ENCODE results near the gene ENTPD6. TPM values are rescaled to one million over a fixed set of nuclear protein-coding genes. Genes with fewer than 3 reads are reported as not detected.

The ENTPD6 gene
- total RNA-seq, 1 experiment from 2014 or later = 68.3 TPM

DNA sequence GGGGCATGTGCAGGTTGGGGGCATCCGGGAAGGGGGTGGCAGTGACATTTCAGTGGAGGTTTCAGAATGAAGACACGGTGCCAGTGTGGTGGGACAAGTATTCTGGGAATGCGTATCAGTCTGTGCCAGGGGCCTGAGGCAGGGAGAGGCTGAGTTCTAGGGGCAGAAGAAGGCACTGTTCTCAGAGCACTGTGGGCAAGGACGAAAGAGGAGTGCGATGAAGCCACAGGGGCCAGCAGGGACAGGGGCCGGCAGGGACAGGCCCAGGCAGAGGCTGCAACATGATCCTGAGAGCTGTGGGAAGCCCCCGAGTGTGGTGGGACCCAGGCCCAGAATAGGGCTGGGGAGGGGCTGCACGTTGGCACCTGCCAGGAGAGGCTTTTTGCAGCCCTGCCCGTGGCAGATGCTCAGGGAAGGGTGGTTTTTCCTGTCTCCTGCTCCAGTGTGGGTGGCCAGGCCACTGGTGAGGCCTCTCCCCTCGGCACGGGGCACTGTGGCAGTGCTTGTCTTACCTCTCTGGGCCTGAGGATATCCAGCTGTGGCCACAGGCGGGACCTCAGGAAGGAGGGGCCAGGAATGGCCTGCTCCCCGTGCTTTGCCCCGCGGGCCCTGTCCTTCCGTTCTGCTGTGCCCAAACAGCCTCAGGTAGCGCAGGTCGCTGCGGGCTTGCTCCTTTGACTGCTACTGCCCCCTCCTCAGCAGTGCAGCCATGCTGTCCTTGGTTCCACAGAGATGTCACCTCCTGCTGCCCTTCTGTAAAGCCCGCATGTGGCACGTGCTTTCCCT lies 10.0 kb downstream of the ENTPD6 start:
- DNase-seq (ENCODE audit: low spot score) = no peak
- in situ Hi-C loops (cut with HindIII; ENCODE audit: low sequenced_read_pairs) = loop anchor here (10.0 kb wide), 1 partner anchor 49 kb away; no protein-coding TSS in a partner anchor

DNA sequence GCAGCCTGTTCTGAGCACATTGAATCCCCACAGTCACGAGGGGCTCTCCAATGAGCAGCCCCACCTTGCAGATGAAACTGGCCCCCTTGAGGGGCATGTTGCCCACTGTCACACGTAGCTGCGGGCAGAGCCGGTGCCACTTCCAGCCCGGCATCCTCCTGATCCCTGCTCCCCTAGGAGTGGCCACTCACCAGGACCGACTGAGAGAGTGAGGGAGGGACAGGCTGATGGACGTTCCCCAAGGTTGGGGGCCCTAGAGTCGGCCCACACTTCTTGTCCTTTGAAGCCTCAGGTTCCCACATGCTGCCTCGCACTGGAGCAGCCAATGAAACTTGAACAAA lies 10.5 kb downstream of the ENTPD6 start:
- in situ Hi-C loops (cut with HindIII; ENCODE audit: low sequenced_read_pairs) = loop anchor here (10.0 kb wide), 1 partner anchor 49 kb away; no protein-coding TSS in a partner anchor
- DNase-seq (ENCODE audit: low spot score) = no peak

DNA sequence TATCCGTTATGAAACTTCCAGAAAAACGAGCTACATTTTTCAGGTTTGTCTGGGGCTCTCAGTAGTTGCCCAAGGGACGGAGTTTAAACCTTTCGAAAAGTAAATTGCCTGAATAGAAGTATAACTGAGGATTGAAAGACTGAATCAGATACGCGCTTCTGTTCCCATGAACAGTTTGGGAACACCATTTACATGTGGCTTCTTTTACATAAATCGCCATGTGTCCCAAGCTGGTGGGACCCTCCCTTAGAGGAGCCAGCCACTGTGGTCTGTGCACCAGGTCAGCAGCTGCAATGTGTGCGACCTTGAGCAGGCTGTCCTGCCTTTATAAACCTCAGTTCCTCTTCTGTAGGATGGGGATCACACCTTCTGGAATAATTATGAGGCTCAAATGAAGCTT lies 11.0 kb downstream of the ENTPD6 start:
- DNase-seq (ENCODE audit: low spot score) = no peak
- in situ Hi-C loops (cut with HindIII; ENCODE audit: low sequenced_read_pairs) = loop anchor here (10.0 kb wide), 1 partner anchor 48 kb away; no protein-coding TSS in a partner anchor

DNA sequence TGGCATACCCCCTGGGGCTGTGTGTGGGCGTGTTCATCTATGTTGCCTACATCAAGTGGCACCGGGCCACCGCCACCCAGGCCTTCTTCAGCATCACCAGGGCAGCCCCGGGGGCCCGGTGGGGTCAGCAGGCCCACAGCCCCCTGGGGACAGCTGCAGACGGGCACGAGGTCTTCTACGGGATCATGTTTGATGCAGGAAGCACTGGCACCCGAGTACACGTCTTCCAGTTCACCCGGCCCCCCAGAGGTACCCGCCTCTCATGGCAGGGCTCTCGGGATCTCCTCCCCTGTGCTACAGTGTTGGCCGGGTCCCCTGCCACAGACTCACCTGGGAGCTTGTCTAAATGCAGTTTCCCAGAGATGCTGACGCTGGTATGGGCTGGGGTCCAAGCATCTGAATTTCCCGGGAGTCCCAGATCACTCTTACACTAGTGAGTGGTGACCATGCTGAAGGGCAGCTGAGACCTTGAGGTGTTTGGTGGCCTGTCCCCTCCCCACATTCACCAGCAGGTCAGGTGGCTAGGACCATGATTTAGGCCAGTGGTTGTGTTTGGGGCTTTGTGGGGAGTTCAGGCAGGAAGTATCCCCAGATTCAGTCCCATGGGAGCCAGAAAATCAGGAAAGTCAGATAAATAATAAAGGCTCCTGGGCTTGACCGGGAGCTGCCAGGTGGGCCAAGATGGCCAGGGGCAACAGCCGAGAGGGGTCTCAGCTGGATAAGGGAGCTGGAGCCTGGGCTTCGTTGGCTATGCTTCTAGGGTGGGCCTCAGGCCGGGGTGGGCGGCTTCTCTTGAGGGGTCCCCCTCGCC lies 11.8 kb downstream of the ENTPD6 start:
- no peak for DNase-seq (ENCODE audit: low spot score)
- in situ Hi-C loops (cut with HindIII; ENCODE audit: low sequenced_read_pairs) = loop anchor here (10.0 kb wide), 1 partner anchor 47 kb away; no protein-coding TSS in a partner anchor

DNA sequence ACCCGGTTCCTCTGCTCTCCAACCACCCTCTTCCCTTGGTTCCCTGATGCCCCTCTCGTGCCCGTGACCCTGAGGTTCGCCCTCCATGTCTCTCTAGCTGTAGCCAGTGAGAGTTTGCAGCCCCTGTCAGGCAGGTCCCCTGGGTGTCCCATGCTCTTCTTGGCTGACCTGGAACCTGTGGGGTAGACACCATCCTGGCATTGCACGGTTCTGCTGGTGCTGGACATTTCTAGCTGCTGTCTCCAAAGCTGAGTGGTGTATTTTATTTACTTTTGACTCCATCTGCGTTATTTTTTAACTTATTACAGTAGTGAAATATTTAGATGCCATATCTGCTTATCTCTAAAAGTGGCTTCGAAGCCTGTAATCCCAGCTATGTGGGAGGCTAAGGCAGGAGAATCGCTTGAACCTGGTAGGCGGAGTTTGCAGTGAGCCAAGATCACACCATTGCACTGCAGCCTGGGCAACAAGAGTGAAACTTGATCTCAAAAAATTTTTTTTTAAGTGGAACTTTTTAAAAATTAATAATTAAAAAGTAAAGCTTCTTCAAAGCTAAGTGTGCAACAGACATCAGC lies 12.5 kb downstream of the ENTPD6 start:
- DNase-seq (ENCODE audit: low spot score) = no peak
- in situ Hi-C loops (cut with HindIII; ENCODE audit: low sequenced_read_pairs) = loop anchor here (10.0 kb wide), 1 partner anchor 47 kb away; no protein-coding TSS in a partner anchor

DNA sequence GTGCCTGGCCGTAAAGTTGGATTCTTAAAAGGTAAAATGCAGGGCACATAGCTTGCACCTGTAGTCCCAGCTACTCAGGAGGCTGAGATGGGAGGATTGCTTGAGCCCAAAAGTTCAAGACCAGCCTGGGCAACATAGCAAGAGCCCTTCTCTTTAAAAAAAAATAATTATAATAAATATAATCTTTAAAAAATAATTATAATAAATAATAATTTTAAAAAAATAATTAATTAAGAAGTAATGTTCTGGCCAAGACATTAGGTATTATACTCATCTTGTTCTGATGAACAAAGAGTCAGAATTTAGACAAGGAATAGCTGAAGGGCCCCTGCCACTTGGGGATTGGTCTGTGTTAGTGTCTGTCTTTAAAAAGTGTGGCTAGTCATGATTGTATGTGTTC lies 13.9 kb downstream of the ENTPD6 start:
- no peak for DNase-seq (ENCODE audit: low spot score)
- in situ Hi-C loops (cut with HindIII; ENCODE audit: low sequenced_read_pairs) = loop anchor here (10.0 kb wide), 1 partner anchor 45 kb away; no protein-coding TSS in a partner anchor

DNA sequence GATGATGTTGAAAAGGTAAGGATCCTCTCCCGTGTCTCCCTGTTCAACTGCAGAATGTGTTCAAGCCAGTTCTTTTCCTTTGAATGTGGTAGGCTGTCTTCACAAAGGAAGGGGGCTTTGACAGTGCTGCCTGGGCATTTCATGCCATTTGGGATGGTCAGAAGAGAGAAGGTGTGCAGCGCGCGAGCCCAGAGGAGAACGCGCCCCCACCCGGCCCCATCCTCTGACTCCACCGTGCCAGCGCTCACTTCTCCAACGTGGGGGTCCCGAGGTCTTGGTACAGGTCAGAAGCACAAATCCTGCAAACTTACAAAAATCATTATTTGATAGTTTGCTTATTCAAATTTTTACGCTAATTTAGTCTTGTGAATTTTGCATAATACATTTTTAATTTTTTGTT lies 14.4 kb downstream of the ENTPD6 start:
- in situ Hi-C loops (cut with HindIII; ENCODE audit: low sequenced_read_pairs) = loop anchor here (10.0 kb wide), 1 partner anchor 45 kb away; no protein-coding TSS in a partner anchor
- DNase-seq (ENCODE audit: low spot score) = no peak

DNA sequence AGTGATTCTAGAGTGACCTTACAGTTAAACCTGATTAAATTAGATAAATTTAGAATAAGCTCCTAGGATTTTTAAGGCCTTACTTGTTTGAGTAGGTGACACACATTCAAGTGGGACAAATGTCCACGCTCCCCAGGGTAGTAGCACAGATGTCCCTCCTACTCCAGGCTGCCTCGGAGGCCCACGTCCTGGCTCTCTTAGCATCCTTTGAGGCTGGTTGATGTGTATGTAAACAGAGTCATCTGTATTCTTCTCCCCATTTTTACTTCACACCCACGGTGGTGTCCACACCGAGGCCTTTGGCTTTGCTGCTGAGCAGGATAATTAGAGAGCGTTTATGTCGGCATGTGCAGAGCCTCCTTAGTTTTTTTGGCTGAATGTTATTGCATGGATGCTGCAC lies 15.8 kb downstream of the ENTPD6 start:
- no peak for DNase-seq (ENCODE audit: low spot score)
- in situ Hi-C loops (cut with HindIII; ENCODE audit: low sequenced_read_pairs) = no loop called here

DNA sequence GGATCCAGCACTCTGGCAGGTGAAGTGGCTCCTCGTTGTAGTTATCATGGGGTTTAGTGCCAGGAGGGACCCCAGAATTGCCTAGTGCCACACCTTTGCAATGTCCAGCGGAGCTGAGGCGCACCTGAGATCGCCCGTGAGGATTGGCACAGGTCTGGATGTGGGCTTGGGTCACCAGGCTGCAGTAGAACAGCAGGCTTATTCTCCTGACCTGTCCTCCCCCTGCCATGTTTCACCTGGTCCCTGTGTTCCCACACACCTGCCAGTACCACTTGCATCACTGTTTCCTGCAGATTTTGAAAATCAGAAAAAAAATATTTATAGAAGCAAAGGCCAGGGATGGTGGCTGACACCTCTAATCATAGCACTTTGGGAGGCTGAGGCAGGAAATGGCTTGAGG lies 16.7 kb downstream of the ENTPD6 start:
- in situ Hi-C loops (cut with HindIII; ENCODE audit: low sequenced_read_pairs) = no loop called here
- DNase-seq (ENCODE audit: low spot score) = no peak

DNA sequence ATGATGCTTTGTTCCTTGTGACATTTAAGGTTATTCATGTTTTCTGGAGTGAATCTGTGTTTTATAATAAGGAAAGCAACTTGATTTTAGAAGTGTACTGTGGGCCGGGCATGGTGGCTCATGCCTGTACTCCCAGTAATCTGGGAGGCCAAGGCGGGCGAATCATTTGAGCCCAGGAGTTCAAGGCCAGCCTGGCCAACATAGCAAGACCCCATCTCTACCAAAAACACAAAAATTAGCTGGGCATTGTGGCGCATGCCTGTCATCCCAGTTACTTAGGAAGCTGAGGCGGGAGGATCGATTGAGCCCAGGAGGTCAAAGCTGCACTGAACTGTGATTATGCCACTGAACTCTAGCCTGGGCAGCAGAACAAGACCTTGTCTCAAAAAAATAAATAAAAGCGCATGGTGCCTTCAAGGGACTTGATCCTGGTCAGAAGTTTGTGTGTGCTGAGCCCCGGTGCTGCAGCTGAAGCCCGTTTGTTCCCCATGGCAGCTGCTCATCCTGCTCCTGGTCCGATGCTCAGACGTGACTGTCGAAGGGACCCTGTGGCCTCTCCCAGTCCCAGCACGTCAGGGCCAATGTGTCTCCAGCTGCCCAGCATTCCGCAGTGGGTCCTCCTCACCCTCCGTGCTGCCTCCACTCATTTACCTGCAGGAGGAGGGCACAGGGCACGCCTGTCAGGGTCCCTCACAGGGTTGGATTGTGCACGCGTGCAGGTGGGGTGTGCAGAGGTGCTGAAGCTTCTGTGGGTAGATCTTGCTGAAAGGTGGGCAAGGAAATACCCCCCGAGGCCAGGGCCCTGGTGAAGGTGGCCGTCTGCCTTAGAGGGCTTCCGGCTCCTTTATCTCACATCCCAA lies 18.3 kb downstream of the ENTPD6 start:
- no peak for DNase-seq (ENCODE audit: low spot score)
- in situ Hi-C loops (cut with HindIII; ENCODE audit: low sequenced_read_pairs) = no loop called here

DNA sequence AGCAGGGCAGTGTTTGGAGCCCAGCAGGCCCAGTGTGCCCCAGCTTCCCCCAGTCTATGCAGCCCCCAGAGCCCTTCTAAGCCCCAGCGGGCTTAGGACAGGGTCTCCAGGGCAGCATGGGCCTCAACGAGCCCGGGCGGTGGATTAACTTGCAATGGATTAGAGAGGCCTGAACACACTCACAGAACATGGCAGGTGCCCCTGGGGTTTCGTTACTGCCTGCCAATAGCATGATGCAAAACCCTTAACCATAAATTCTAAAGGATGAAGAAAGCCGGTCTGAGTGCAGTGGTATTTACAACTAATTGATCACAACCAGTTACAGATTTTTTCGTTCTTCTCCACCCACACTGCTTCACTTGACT lies 18.9 kb downstream of the ENTPD6 start:
- in situ Hi-C loops (cut with HindIII; ENCODE audit: low sequenced_read_pairs) = no loop called here
- DNase-seq (ENCODE audit: low spot score) = no peak

DNA sequence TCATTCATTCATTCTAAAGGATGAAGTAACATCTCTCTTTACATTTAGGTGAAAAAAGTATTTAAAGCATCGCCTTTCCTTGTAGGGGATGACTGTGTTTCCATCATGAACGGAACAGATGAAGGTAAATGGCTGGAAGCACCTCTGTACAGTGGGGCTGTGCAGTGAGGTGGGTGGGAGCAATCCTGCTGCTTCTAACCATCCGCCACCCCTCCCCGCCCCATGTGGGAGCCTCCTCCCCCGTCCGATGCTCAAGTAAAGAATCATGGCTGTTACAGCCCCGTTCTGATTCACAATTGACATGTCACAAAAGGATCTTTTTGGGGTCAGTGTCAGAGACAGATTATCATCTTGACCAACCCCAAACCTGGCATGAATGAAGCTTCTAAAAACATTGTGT lies 19.3 kb downstream of the ENTPD6 start:
- in situ Hi-C loops (cut with HindIII; ENCODE audit: low sequenced_read_pairs) = no loop called here
- DNase-seq (ENCODE audit: low spot score) = no peak

DNA sequence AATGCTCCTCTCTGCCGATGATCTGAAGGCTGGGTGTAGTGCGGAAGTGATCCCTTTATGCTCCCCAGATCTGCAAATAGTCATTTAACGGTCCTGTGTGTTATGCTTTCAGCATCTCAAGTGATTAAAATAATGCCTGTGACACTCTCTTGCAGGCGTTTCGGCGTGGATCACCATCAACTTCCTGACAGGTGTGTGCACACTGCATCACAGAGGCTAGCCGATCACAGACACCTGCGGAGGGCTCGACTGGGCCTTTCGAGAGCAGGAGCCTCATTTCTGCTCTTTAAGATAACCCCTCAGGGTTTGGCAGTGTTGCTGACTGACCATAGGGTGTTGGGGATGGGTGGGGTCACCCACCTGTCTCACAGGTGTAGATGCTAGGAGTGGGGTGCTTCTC lies 20.0 kb downstream of the ENTPD6 start:
- no peak for DNase-seq (ENCODE audit: low spot score)

DNA sequence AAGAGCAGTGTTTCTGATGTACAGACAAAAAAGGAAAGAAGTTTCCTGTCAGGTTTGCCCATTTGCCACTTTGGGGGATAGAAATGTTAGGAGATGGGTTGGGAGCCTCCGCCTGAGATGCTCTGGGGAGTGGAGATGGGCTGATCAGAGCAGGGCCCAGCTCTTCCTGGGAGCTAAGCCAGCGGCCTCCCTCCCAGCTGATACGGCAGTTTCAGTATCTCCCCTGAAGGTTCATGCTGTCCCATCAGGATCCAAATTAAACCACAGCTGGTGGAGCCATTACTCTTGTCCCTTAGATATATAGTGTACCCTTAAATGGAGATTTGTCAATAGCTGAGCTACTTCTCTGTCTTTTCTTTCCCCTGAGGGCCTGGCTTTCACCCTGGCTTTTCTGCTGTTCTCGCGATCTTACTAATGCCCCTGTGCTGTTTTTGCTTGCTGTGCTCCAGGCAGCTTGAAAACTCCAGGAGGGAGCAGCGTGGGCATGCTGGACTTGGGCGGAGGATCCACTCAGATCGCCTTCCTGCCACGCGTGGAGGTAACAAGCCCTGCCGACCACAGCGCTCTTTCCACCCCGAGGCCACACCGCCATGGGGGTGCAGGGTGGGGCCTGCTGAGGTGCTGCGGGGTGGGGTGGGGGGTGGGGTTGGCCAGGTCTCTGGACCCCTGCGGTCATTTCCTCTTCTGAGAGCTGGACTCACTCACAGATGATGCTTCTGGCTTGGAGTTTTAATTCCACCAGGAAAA lies 20.9 kb downstream of the ENTPD6 start:
- no peak for DNase-seq (ENCODE audit: low spot score)
- in situ Hi-C loops (cut with HindIII; ENCODE audit: low sequenced_read_pairs) = no loop called here

More for the DNA sequence above, 20.0 kb downstream of the ENTPD6 start:
- in situ Hi-C loops (cut with HindIII; ENCODE audit: low sequenced_read_pairs) = no loop called here

DNA sequence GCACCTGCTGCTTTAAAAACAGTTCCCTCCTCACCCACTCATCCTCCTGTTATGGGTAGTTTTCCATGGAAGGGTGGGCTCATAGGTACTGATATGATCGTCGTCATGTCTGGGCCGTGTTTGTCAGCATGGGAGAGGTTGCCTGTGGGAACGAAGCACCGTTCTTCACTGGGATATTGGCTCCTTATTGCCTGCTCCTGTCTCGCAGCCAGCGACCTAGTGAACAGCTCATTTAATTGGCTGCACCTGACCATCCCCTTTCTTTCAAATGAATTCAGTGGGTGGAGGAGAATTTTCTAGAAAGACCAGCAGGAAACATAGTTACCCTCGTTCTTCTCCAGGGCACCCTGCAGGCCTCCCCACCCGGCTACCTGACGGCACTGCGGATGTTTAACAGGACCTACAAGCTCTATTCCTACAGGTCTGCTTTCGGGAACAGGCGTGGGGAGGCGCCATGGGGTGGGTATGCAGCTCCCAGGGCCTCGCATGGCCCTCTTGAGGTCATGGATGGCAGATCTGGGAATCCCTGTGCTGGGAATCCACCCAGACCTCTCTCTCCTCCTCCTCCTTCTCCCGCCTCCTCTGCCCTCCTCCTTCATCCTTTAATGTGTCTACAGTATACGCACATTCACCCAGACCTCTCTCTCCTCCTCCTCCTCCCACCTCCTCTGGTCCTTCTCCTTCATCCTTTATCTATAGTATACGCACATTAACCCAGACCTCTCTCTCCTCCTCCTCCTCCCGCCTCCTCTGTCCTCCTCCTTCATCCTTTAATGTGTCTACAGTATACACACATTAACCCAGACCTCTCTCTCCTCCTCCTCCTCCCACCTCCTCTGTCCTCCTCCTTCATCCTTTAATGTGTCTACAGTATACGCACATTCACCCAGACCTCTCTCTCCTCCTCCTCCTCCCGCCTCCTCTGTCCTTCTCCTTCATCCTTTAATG lies 21.9 kb downstream of the ENTPD6 start:
- DNase-seq (ENCODE audit: low spot score) = no peak
- in situ Hi-C loops (cut with HindIII; ENCODE audit: low sequenced_read_pairs) = no loop called here

DNA sequence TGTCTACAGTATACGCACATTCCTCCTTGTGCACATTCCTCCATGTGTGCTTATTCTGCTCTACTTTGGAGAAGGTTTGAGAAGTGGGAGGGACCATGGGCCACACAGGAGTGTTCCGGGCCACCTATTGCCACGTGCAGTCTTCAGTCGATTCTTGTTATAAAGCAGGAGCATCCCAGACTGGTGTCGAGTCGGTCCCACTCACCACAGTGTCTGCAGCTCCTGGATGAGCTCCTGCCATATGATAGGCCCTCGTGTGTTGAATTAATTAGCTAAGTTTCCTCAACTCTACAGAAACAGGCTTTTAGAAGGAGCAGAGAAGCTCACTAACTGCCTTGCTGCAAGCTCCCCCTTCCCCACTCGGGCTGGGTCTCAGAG lies 22.6 kb downstream of the ENTPD6 start:
- no peak for DNase-seq (ENCODE audit: low spot score)
- in situ Hi-C loops (cut with HindIII; ENCODE audit: low sequenced_read_pairs) = no loop called here

DNA sequence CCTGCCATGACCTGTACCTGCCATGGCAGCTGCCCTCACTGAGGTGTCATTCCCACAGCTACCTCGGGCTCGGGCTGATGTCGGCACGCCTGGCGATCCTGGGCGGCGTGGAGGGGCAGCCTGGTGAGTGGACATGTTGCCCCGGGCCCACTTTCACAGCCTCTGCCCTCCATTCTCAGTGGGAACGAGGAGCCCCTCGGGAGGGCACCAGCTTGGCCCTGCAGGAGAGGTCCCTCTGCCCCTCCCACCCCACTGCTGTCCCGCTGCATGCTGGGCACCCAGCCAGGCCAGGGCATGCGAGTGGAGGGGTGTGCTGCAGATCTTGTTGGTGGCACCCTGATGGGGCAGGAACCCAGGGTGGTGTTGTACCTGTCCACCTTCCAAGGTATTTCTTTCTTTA lies 23.0 kb downstream of the ENTPD6 start:
- DNase-seq (ENCODE audit: low spot score) = no peak
- in situ Hi-C loops (cut with HindIII; ENCODE audit: low sequenced_read_pairs) = no loop called here

All from G401 (cell line).